ENCODE measurements around the gene SLC27A4. TPM values are rescaled to one million over a fixed set of nuclear protein-coding genes. Genes with fewer than 3 reads are reported as not detected.

The SLC27A4 gene
- total and polyA plus RNA-seq, 5 experiments from 2014 or later: 5.0 to 13.5 (median 7.0) TPM

DNA sequence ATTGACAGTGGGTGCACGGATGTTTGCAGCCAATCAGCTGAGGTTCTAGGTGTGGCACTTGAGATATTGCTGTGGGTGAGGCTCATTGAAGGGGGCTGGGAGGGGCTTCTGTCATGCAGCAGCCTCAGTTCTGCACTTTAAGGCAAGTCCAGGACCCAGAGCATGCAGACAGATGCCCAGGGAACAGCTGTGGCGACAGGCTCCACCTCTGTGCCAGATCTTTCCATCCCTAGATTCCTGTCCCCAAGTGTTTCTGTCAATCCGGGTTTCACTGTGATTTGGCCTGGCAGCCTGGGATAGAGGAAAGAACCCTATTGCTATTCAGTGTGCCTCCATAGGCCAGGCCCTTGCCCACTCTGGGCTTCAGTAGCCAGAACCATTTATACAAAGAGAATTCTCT, 59.5 kb downstream of the SLC27A4 start:
- Mint-ChIP-seq H3K27ac (no peak overlapping the region), H3K36me3 (no peaks in the 10 kb centered on the region), H3K27me3 (peaks cover 0 to 8% (median 3%) of the 10 kb centered on the region in 5 donors), H3K9me3 (no peaks in the 10 kb centered on the region), H3K4me3 (no peak overlapping the region), H3K4me1 (peaks cover 0 to 6% (median 4%) of the 10 kb centered on the region in 4 donors)
- ATAC-seq: no peak
- POLR2A ChIA-PET: no interaction called here
- no peak for DNase-seq

- H3K36me3 Mint-ChIP-seq: no peaks in the 10 kb centered on the region
- peaks cover 0 to 28% (median 10%) of the 10 kb centered on the region in 5 donors for H3K27me3 Mint-ChIP-seq
- no peak for ATAC-seq
- no peaks in the 10 kb centered on the region for H3K4me1 Mint-ChIP-seq
- no peaks in the 10 kb centered on the region for H3K9me3 Mint-ChIP-seq
- no peak overlapping the region for H3K4me3 Mint-ChIP-seq
- no peak for DNase-seq
- POLR2A ChIA-PET: no interaction called here
- H3K27ac Mint-ChIP-seq: no peak overlapping the region
Measured at GRCh38 chr9:128404560-128404959, 64.2 kb downstream of the SLC27A4 start.

DNA sequence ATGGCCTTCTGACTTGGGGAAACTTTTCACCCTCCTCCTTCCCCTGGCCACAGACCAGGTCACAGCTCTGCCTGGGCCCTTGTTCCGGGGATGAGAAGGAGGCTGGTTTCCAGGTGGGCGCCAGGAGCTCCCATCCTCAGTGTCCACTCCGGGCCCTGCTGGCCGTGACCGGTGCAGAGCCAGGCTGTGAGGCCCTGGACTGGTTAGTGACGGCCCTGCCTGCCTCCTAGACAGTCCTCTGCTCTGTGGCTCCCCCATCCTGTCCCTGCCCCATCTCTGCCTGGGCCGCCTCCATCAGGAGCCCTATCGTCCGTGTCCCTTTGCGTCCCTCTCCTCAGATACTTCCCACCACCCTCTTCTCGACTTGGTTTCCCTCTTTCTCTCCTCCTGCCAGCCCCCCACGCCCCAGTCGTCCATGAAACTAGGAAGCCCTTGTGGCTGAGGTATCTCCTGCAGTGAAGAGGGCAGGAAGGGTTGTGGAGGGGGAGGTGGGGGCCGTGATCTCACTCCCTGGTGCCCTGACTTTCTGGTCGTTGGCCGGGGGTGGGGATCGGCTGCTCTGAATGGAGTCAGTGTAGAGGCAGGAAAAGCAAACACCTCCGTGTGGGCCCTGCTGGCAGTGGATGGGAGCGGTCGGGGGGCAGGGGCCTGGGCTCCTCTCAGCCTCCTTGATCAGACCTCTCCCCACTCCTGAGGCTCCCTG, 64.9 kb downstream of the SLC27A4 start:
- Mint-ChIP-seq H3K4me1 (no peaks in the 10 kb centered on the region), H3K27ac (peak overlapping the region in 1 of 10 donors; percentile 31), H3K27me3 (peaks cover 0 to 32% (median 16%) of the 10 kb centered on the region in 5 donors), H3K4me3 (no peak overlapping the region), H3K9me3 (no peaks in the 10 kb centered on the region), H3K36me3 (no peaks in the 10 kb centered on the region)
- DNase-seq (no peak), ATAC-seq (no peak)
- POLR2A ChIA-PET: no interaction called here

DNA sequence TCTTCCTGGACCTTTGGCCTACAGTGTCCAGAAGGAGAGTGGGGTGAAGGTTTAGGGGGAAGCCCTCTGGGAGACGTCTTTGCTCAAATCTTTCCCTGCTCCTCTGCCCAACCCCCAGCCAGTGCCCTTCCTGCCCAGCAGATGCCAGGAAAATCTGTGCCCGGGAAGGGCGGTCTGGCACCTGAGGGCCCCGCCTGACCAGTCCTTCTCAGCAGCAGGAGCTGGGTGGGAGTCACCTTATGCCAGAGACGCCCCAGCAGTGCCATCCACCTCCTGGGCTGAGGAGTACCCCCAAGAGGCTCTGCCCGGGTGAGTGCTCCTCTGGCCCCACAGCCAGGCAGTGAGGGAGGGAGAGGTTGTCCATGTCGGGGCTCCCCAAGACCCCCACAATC, 65.4 kb downstream of the SLC27A4 start:
- POLR2A ChIA-PET: no interaction called here
- Mint-ChIP-seq H3K9me3 (no peaks in the 10 kb centered on the region), H3K36me3 (no peaks in the 10 kb centered on the region)

GRCh38 chr9:128406848-128407391, 66.6 kb downstream of the SLC27A4 start:
- no peaks in the 10 kb centered on the region for H3K9me3 Mint-ChIP-seq
- H3K4me3 Mint-ChIP-seq: no peak overlapping the region
- no peak for ATAC-seq
- peaks cover 7 to 42% (median 22%) of the 10 kb centered on the region in 5 donors for H3K27me3 Mint-ChIP-seq
- POLR2A ChIA-PET: interaction anchor here (1.0 kb wide), 1 partner anchor 36 kb away, joined by 3 read pairs; the partner anchor contains the start of gene URM1
- H3K36me3 Mint-ChIP-seq: no peaks in the 10 kb centered on the region
- DNase-seq: no peak
- H3K27ac Mint-ChIP-seq: no peak overlapping the region
- H3K4me1 Mint-ChIP-seq: no peaks in the 10 kb centered on the region

More for the DNA sequence above, 65.4 kb downstream of the SLC27A4 start:
- Mint-ChIP-seq H3K27me3 (peaks cover 1 to 33% (median 16%) of the 10 kb centered on the region in 5 donors), H3K27ac (no peak overlapping the region), H3K4me3 (no peak overlapping the region), H3K4me1 (no peaks in the 10 kb centered on the region)
- DNase-seq (no peak), ATAC-seq (no peak)

- no peak overlapping the region for H3K27ac Mint-ChIP-seq
- H3K4me1 Mint-ChIP-seq: no peaks in the 10 kb centered on the region
- POLR2A ChIA-PET: interaction anchor here (0.5 kb wide), 1 partner anchor 185 kb away, joined by 4 read pairs; no protein-coding TSS in a partner anchor
- H3K36me3 Mint-ChIP-seq: peaks cover 0 to 2% (median 0%) of the 10 kb centered on the region in 3 donors
- ATAC-seq (no peak), DNase-seq (no peak)
- H3K9me3 Mint-ChIP-seq: no peaks in the 10 kb centered on the region
- peaks cover 11 to 54% (median 28%) of the 10 kb centered on the region in 5 donors for H3K27me3 Mint-ChIP-seq
- no peak overlapping the region for H3K4me3 Mint-ChIP-seq
Measured at GRCh38 chr9:128408963-128409431, 68.7 kb downstream of the SLC27A4 start.

- H3K27me3 Mint-ChIP-seq: peaks cover 13 to 58% (median 32%) of the 10 kb centered on the region in 5 donors
- no peaks in the 10 kb centered on the region for H3K4me1 Mint-ChIP-seq
- POLR2A ChIA-PET: interaction anchor here (0.5 kb wide), 1 partner anchor 185 kb away, joined by 4 read pairs; no protein-coding TSS in a partner anchor
- no peak overlapping the region for H3K4me3 Mint-ChIP-seq
- H3K27ac Mint-ChIP-seq: no peak overlapping the region
- ATAC-seq (no peak), DNase-seq (no peak)
- peaks cover 0 to 2% (median 0%) of the 10 kb centered on the region in 3 donors for H3K36me3 Mint-ChIP-seq
- H3K9me3 Mint-ChIP-seq: no peaks in the 10 kb centered on the region
Measured at GRCh38 chr9:128409450-128409849, 69.1 kb downstream of the SLC27A4 start.

DNA sequence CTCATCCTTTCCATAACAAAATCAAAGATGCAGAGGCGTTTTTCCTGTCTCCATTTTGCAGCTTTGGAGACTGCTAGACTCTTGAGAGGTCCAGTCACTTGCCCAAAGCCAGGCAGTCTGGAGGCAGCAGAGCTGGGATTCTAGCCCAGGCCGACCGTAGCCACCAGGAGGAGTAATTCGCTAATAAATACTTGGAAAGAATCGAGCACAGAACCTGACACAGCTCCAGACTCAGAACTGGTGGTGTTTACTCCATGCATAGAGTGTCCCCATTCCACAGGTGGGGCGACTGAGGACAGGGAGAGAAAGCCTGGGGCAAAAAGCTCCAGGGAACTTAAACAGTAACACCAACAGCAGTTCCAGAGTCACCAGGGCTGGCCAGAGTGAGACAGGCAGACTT, 69.7 kb downstream of the SLC27A4 start:
- DNase-seq (no peak), ATAC-seq (no peak)
- Mint-ChIP-seq H3K9me3 (no peaks in the 10 kb centered on the region), H3K36me3 (peaks cover 0 to 2% (median 0%) of the 10 kb centered on the region in 3 donors), H3K4me3 (no peak overlapping the region), H3K27me3 (peaks cover 16 to 63% (median 37%) of the 10 kb centered on the region in 5 donors), H3K4me1 (no peaks in the 10 kb centered on the region), H3K27ac (no peak overlapping the region)
- POLR2A ChIA-PET: interaction anchor here (1.0 kb wide), 1 partner anchor 110 kb away, joined by 6 read pairs; no protein-coding TSS in a partner anchor

Small RNAs within 50 kb of the gene (microRNA-seq; reads per million reads assigned to microRNA genes)
- not detected for gene MIR219B (ENCODE audit: borderline microRNAs expressed)

Other genes starting within 250 kb of the SLC27A4 start
- gene PTGES2, start 212.8 kb upstream of the SLC27A4 start, total RNA-seq: 10 to 100 TPM; 69.2 to 75.6 TPM
- 10 to 100 TPM; 28.9 to 49.8 (median 33.3) TPM for gene PTGES2, start 212.8 kb upstream of the SLC27A4 start, polyA plus RNA-seq
- gene LCN2, start 191.1 kb upstream of the SLC27A4 start, total RNA-seq: not detected
- gene LCN2, start 191.1 kb upstream of the SLC27A4 start, polyA plus RNA-seq: not detected
- gene BBLN, start 180.3 kb upstream of the SLC27A4 start, total RNA-seq: 10 to 100 TPM; 47.7 to 48.2 TPM
- gene BBLN, start 180.3 kb upstream of the SLC27A4 start, polyA plus RNA-seq: 100 to 1,000 TPM; 116 to 122 (median 121) TPM
- gene CIZ1, start 149.0 kb upstream of the SLC27A4 start, total RNA-seq: 100 to 1,000 TPM; 134 to 141 TPM
- 10 to 100 TPM in 2 of 3 donors, 1 to 10 TPM in 1; 7.4 to 39.2 (median 13.2) TPM for gene CIZ1, start 149.0 kb upstream of the SLC27A4 start, polyA plus RNA-seq
- 1 to 10 TPM; 1.1 to 1.5 TPM for gene DNM1, start 137.1 kb upstream of the SLC27A4 start, total RNA-seq
- under 1 TPM in 2 of 3 donors, not detected in 1; 0.08 to 0.28 TPM for gene DNM1, start 137.1 kb upstream of the SLC27A4 start, polyA plus RNA-seq
- 10 to 100 TPM; 57.4 to 64.7 TPM for gene GOLGA2, start 64.5 kb upstream of the SLC27A4 start, total RNA-seq
- gene GOLGA2, start 64.5 kb upstream of the SLC27A4 start, polyA plus RNA-seq: 1 to 10 TPM; 4.7 to 7.4 (median 6.2) TPM
- gene SWI5, start 64.3 kb upstream of the SLC27A4 start, total RNA-seq: 10 to 100 TPM; 11.7 to 12.1 TPM
- gene SWI5, start 64.3 kb upstream of the SLC27A4 start, polyA plus RNA-seq: 10 to 100 TPM; 33.5 to 46.8 (median 34.3) TPM
- gene TRUB2, start 18.1 kb upstream of the SLC27A4 start, total RNA-seq: 10 to 100 TPM; 20.7 to 25.4 TPM
- 10 to 100 TPM; 24.7 to 30.0 (median 28.9) TPM for gene TRUB2, start 18.1 kb upstream of the SLC27A4 start, polyA plus RNA-seq
- gene COQ4, start 17.7 kb upstream of the SLC27A4 start, total RNA-seq: 10 to 100 TPM; 45.6 to 46.5 TPM
- 10 to 100 TPM; 26.4 to 43.4 (median 33.4) TPM for gene COQ4, start 17.7 kb upstream of the SLC27A4 start, polyA plus RNA-seq
- gene URM1, start 30.8 kb downstream of the SLC27A4 start, total RNA-seq: 10 to 100 TPM; 44.5 to 47.5 TPM
- gene URM1, start 30.8 kb downstream of the SLC27A4 start, polyA plus RNA-seq: 10 to 100 TPM; 49.3 to 66.4 (median 61.0) TPM
- 1 to 10 TPM; 1.3 to 1.7 TPM for gene CERCAM, start 80.3 kb downstream of the SLC27A4 start, total RNA-seq
- gene CERCAM, start 80.3 kb downstream of the SLC27A4 start, polyA plus RNA-seq: under 1 TPM; 0.14 to 0.90 (median 0.51) TPM
- gene ODF2, start 115.5 kb downstream of the SLC27A4 start, total RNA-seq: 10 to 100 TPM; 34.8 to 36.6 TPM
- gene ODF2, start 115.5 kb downstream of the SLC27A4 start, polyA plus RNA-seq: 10 to 100 TPM; 15.6 to 32.8 (median 20.6) TPM
- gene GLE1, start 164.2 kb downstream of the SLC27A4 start, total RNA-seq: 10 to 100 TPM; 26.4 to 30.7 TPM
- gene GLE1, start 164.2 kb downstream of the SLC27A4 start, polyA plus RNA-seq: 10 to 100 TPM; 17.4 to 27.9 (median 24.9) TPM
- 100 to 1,000 TPM; 395 to 402 TPM for gene SPTAN1, start 212.1 kb downstream of the SLC27A4 start, total RNA-seq
- 100 to 1,000 TPM in 1 of 3 donors, 10 to 100 TPM in 2; 38.2 to 117 (median 57.5) TPM for gene SPTAN1, start 212.1 kb downstream of the SLC27A4 start, polyA plus RNA-seq